ENCODE results near the gene DYNC2LI1.

DYNC2LI1 gene

GRCh38 chr2:43819491-43820163, 45.8 kb downstream of the DYNC2LI1 start:
- TF ChIP-seq CTCF (IDR thresholded peaks at IDR 0.05; ENCODE audit: control insufficient read depth, insufficient read depth, low read depth, low read length, missing control alignments) = no peak
- H3K4me3 ChIP-seq (ENCODE audit: control insufficient read depth, low read depth, low read length) = no peak overlapping the region
- DNase-seq (ENCODE audit: low read depth) = no peak

DNA sequence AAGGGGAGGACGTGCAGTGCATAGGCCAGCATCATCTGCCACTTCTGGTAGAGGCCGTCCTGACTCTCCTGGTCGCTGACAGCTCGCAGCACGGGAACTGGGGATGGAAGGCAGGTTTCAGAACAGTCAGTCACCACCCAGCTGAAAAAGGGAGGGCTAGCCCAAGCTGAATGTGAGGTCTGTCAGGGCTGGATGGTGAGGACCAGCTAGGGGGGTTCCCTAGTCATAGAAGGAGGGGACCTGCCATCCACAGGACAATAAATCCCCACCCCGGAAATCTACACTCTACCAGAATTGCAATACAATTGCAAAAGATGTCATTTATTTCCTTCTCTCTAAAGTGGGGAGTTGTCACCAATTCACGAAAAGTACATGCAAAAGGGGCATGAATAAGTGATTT, 49.0 kb downstream of the DYNC2LI1 start:
- no peak for TF ChIP-seq CTCF (IDR thresholded peaks at IDR 0.05; ENCODE audit: control insufficient read depth, insufficient read depth, low read depth, low read length, missing control alignments)
- DNase-seq (ENCODE audit: low read depth) = no peak

DNA sequence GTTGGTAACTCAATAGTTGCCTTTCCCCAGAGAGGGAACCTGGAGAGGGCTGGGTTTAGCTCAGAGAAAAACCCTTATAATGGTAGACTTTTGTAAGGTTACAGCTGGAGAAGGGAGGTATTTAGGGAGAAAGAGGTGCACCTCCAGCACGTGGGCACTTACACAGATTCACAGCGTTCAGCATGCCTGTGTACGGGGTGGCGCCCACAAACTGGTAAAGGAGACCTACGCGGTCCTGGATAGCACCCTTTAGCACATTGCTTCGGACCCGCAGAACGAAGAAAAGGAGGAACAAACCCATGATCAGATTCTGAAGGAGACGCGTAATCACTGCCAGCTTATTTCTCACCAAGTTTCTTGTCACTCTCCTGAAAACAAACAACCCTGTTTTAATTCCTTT, 49.9 kb downstream of the DYNC2LI1 start:
- no peak for DNase-seq (ENCODE audit: low read depth)
- TF ChIP-seq CTCF (IDR thresholded peaks at IDR 0.05; ENCODE audit: control insufficient read depth, insufficient read depth, low read depth, low read length, missing control alignments) = no peak
- H3K4me3 ChIP-seq (ENCODE audit: control insufficient read depth, low read depth, low read length) = no peak overlapping the region

More for the DNA sequence above, 49.0 kb downstream of the DYNC2LI1 start:
- no peak overlapping the region for H3K4me3 ChIP-seq (ENCODE audit: control insufficient read depth, low read depth, low read length)

DNA sequence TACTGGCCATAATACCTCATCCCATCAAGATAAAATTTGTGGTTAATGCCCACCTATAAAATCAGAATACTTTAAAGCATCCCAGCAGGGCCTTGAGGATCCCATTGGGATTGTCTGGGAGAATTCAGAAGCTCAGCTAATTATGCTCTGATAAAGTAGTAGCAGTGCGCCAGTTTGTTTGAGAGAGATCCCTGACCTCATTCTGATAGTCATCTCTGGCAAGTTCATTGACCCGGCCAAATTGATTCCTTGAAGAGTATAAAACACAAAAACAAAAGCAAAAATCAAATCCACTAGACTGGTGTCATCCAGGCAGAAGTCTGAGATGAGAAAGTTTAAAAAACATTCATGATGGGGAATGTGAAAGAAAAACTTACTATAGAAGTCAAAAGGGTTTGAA, 50.7 kb downstream of the DYNC2LI1 start:
- no peak for TF ChIP-seq CTCF (IDR thresholded peaks at IDR 0.05; ENCODE audit: control insufficient read depth, insufficient read depth, low read depth, low read length, missing control alignments)
- H3K4me3 ChIP-seq (ENCODE audit: control insufficient read depth, low read depth, low read length) = no peak overlapping the region
- DNase-seq (ENCODE audit: low read depth) = no peak

DNA sequence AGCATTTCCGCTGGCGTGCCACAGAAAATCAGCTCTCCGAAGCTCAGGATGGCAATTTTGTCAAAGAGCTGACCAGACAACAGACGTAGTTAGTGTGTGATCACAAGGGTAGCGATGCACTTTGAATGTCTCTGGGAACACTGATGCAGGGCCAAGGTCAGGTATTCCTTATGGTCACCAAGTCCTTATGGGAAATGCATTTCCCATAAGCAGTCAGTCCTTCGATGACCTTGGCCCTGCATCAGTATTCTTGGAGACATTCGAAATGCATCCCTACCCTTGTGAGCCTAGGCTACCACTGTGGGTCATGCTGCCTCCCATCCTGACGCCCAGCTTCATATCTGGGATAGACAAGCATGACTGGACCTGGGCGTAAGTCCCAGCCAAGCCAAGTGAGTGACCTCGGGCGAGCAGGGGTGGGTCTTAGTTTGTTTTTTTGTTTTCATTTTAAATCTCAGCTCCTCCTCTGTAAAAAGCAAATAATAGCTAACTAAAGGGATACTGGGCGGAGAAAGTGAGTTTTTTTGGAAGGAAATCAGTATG, 51.2 kb downstream of the DYNC2LI1 start:
- no peak for TF ChIP-seq CTCF (IDR thresholded peaks at IDR 0.05; ENCODE audit: control insufficient read depth, insufficient read depth, low read depth, low read length, missing control alignments)
- no peak overlapping the region for H3K4me3 ChIP-seq (ENCODE audit: control insufficient read depth, low read depth, low read length)
- no peak for DNase-seq (ENCODE audit: low read depth)

DNA sequence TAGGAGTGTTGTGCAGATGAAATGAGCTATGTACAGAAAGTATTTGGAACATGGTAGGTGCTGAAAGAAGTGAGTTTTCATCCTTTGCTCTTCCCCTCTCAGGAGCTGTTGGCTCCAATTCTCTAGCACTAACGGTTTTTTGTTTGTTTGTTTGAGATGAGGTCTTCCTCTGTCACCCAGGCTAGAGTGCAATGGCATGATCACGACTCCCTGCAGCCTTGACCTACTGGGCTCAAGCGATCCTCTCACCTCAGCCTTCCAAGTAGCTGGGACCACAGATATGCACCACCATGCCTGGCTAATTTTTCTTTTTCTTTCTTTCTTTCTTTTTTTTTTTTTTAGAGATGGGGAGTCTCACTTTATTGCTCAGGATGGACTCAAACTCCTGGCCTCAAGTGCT, 52.0 kb downstream of the DYNC2LI1 start:
- no peak overlapping the region for H3K4me3 ChIP-seq (ENCODE audit: control insufficient read depth, low read depth, low read length)
- no peak for DNase-seq (ENCODE audit: low read depth)
- TF ChIP-seq CTCF (IDR thresholded peaks at IDR 0.05; ENCODE audit: control insufficient read depth, insufficient read depth, low read depth, low read length, missing control alignments) = no peak

All from AG09309 (cell line).